Type B pancreatic cell (in vitro differentiated cells): ENCODE data around the gene IRS2. TPM values are rescaled to one million over a fixed set of nuclear protein-coding genes. Genes with fewer than 3 reads are reported as not detected.

Source experiments
- DNase-seq: peaks from one replicate; pipeline ENCODE4 v3.0.0; 2021; ENCODE audit warnings: mixed read lengths; ENCODE audit not compliant: unreplicated experiment; ENCODE audit errors: extremely low spot score
- H3K27ac Mint-ChIP-seq: 2 replicates; pipeline ENCODE4 v1.8.0; 2021; ENCODE audit warnings: mild to moderate bottlenecking, mixed read lengths
- H3K27me3 Mint-ChIP-seq: 2 replicates; pipeline ENCODE4 v1.8.0; 2021; ENCODE audit warnings: mixed read lengths
- H3K36me3 Mint-ChIP-seq: 2 replicates; pipeline ENCODE4 v1.8.0; 2021; ENCODE audit warnings: mixed read lengths
- H3K4me1 Mint-ChIP-seq: one replicate; pipeline ENCODE4 v1.8.0; 2021; ENCODE audit warnings: mixed read lengths; ENCODE audit not compliant: unreplicated experiment
- H3K4me3 Mint-ChIP-seq: 2 replicates; pipeline ENCODE4 v1.8.0; 2021; ENCODE audit warnings: mild to moderate bottlenecking, mixed read lengths
- H3K9me3 Mint-ChIP-seq: 2 replicates; pipeline ENCODE4 v1.8.0; 2021; ENCODE audit warnings: mixed read lengths
- total RNA-seq: library from RNA; stranded (reverse); gene quantifications from 2 replicates; pipeline ENCODE4 v1.2.1, GENCODE V29; 2021; ENCODE audit warnings: low replicate concordance
- TF ChIP-seq, protein P1 (sequence below): fragments of 200-600 bp; sonication (generic); conservative IDR thresholded peaks from 2 replicates; pipeline ENCODE4 v1.5.0; 2021; ENCODE audit warnings: antibody characterized with exemption, mild to moderate bottlenecking

The IRS2 gene
- total RNA-seq, 1 donor from 2014 or later = 19.4 TPM

DNA sequence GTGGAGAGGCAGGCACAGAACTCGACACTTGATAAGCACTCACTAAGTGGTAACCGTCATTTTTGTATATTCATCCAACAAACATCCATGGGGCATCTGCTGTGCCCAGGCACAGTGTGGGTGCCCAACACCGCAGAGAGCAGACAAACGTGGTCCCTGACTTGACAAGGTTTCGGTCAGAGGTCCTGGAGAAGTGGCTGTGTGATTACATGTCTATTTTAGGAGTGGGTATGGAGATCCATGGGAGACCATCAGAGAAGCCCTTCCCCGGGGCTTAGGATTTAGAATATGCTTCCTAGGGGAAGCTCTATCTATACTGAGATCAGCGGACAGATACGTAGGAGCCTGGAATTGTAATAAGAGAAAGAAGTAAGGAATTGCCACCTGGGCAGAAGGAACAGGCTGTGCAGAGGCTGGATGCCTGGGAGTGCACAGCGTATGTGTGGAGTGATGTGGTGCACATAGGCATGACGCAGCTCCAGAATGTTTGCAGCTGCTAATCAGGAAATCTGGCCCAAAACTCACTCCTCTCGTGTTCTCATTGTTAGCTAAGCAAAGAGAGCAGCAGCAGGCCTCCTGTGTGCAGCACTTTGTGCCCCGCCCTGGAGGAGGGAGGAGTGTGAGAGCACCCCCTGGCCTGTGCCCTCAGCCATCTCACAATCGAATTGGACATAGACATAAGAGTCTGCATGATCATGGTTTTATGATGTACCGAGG lies 23.0 kb upstream of the IRS2 start:
- Mint-ChIP-seq H3K4me3 (no peak overlapping the region), H3K27me3 (peaks cover 3% of the 10 kb centered on the region), H3K4me1 (no peaks in the 10 kb centered on the region), H3K36me3 (no peaks in the 10 kb centered on the region), H3K27ac (no peak overlapping the region), H3K9me3 (no peaks in the 10 kb centered on the region)
- TF ChIP-seq, protein P1, sequence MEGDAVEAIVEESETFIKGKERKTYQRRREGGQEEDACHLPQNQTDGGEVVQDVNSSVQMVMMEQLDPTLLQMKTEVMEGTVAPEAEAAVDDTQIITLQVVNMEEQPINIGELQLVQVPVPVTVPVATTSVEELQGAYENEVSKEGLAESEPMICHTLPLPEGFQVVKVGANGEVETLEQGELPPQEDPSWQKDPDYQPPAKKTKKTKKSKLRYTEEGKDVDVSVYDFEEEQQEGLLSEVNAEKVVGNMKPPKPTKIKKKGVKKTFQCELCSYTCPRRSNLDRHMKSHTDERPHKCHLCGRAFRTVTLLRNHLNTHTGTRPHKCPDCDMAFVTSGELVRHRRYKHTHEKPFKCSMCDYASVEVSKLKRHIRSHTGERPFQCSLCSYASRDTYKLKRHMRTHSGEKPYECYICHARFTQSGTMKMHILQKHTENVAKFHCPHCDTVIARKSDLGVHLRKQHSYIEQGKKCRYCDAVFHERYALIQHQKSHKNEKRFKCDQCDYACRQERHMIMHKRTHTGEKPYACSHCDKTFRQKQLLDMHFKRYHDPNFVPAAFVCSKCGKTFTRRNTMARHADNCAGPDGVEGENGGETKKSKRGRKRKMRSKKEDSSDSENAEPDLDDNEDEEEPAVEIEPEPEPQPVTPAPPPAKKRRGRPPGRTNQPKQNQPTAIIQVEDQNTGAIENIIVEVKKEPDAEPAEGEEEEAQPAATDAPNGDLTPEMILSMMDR = no peak
- DNase-seq = no peak

DNA sequence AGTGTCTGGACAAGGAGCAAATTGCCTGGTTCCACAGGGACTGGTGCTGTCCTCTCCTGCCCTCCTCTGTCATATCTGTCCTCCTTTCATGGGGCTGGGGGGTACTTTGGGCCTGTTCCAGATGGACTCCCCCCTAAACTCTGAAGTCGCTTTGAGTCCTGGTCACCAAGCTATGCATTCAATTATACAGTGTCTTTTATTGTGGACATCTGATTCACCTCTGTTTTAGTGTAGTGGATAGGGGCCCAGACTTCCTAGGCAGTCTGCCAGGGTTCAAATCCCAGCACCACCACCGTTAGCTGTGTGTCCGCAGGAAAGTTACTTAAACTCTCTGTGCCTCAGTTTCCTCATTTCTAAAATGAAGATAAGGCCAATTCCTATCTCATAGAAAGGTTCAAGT lies 21.0 kb upstream of the IRS2 start:
- no peaks in the 10 kb centered on the region for H3K9me3 Mint-ChIP-seq
- no peak overlapping the region for H3K4me3 Mint-ChIP-seq
- no peak overlapping the region for H3K27ac Mint-ChIP-seq
- no peak for DNase-seq
- TF ChIP-seq, protein P1 = no peak
- no peaks in the 10 kb centered on the region for H3K36me3 Mint-ChIP-seq
- H3K27me3 Mint-ChIP-seq = peaks cover 3% of the 10 kb centered on the region
- no peaks in the 10 kb centered on the region for H3K4me1 Mint-ChIP-seq

DNA sequence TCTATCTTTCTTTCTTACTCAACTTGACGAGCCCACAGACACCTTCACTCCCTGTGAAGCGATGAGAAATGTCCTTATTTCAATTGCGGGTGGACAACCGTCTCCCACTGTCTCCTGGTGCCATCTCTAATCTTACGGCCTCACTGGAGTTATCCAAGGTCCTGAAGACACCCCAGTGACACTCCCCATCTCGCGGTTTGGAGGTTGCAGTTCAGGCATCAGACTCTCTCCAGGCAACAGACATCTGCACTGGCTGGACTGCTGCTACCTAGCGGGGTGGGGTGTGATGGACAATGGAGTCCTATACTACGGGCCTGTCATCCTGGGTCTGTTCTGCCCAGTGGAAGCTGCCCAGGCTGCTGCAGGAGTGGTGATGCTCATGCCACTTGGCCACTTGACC lies 18.3 kb upstream of the IRS2 start:
- no peaks in the 10 kb centered on the region for H3K4me1 Mint-ChIP-seq
- no peak overlapping the region for H3K4me3 Mint-ChIP-seq
- no peak overlapping the region for H3K27ac Mint-ChIP-seq
- peaks cover 3% of the 10 kb centered on the region for H3K27me3 Mint-ChIP-seq
- TF ChIP-seq, protein P1 = no peak
- DNase-seq = no peak
- no peaks in the 10 kb centered on the region for H3K9me3 Mint-ChIP-seq
- H3K36me3 Mint-ChIP-seq = no peaks in the 10 kb centered on the region

DNA sequence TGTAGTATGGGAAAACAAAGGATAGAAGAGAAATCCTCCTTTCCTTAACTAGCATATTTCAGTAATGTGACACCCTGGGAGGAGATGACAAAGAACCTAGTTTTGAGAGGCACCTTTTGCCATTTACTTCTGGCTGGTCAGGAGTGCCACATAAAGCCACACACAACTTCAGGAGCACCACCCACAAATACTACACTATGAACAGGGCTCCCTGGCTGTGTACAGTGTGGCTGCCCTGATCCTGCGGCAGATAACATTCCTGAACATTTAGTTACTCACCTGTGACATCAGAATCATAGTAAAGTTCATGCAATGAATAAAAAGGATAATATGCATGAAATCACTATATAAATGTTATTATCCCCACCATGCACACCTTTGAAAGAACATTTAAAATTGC lies 17.4 kb upstream of the IRS2 start:
- no peaks in the 10 kb centered on the region for H3K36me3 Mint-ChIP-seq
- peaks cover 3% of the 10 kb centered on the region for H3K27me3 Mint-ChIP-seq
- no peak for DNase-seq
- no peak overlapping the region for H3K4me3 Mint-ChIP-seq
- peak overlapping the region; percentile 18 for H3K27ac Mint-ChIP-seq
- TF ChIP-seq, protein P1 = no peak
- no peaks in the 10 kb centered on the region for H3K4me1 Mint-ChIP-seq
- no peaks in the 10 kb centered on the region for H3K9me3 Mint-ChIP-seq

DNA sequence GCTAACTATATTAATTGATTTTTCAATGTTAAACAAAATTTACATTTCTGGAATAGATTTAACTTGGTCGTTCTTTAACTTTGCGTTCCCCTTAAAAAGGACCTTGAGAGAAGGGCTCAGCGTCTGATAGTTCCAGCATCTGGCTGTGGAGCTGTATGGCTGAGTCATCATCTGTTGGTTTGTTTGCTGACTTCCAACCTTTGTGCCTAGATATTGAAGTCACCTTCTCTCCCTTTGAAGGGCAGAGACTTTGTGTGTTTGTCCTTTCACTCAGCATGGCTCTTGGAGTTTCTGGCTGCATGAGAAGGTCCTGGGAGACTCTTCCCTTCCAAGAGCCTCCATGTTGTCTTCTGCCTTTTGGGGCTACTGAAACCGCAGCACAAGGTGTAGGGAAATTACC lies 16.6 kb upstream of the IRS2 start:
- H3K9me3 Mint-ChIP-seq = no peaks in the 10 kb centered on the region

More for the DNA sequence above, 16.6 kb upstream of the IRS2 start:
- Mint-ChIP-seq H3K4me3 (no peak overlapping the region), H3K27ac (peak overlapping the region; percentile 70), H3K36me3 (no peaks in the 10 kb centered on the region), H3K27me3 (peaks cover 3% of the 10 kb centered on the region), H3K4me1 (no peaks in the 10 kb centered on the region)
- no peak for DNase-seq
- TF ChIP-seq, protein P1 = no peak
